ENCODE results near the gene ATP2A2.

DNA sequence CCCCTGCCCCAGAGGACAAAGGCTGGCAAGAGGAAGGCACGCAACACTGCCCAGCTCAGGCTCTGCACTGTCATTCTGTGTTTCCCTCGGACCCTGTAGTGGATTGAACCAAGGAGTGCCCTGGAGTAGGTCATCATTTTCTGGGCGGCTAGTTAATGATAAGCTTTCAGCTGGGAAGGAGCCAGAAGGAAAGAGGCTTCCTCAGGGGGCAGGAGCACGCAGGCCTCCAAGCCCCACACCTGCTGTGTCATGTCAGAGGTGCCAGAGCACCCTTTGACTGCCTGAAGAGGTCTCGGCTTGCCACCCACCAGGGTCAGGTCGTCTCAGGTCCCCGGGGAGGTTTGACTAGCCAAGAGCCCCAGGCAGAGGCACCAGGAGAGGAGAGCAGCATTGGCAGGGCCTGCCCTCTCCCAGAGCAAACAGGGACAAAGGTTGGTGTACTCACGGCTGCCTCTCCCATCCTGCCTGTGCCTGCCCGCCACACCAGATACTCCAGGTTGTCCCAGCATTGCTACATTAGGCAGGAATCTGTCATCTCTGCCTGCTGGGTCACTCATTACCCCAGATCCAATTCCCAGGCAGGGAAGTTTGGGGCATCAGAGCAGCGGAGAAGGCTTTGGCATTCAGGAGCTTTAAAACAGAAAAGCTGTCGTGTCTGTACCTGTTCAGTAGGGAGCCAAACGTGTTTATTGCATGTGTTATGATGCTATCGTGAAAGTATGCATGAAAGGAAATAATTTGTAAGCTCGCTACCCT lies 33.5 kb upstream of the ATP2A2 start:
- TF ChIP-seq, protein P1, sequence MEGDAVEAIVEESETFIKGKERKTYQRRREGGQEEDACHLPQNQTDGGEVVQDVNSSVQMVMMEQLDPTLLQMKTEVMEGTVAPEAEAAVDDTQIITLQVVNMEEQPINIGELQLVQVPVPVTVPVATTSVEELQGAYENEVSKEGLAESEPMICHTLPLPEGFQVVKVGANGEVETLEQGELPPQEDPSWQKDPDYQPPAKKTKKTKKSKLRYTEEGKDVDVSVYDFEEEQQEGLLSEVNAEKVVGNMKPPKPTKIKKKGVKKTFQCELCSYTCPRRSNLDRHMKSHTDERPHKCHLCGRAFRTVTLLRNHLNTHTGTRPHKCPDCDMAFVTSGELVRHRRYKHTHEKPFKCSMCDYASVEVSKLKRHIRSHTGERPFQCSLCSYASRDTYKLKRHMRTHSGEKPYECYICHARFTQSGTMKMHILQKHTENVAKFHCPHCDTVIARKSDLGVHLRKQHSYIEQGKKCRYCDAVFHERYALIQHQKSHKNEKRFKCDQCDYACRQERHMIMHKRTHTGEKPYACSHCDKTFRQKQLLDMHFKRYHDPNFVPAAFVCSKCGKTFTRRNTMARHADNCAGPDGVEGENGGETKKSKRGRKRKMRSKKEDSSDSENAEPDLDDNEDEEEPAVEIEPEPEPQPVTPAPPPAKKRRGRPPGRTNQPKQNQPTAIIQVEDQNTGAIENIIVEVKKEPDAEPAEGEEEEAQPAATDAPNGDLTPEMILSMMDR (IDR thresholded peaks at IDR 0.05), result no peak
- TF ChIP-seq ZFX (IDR thresholded peaks at IDR 0.05; ENCODE audit: borderline replicate concordance), result no peak
